ENCODE results near the gene SYNPO.

The SYNPO gene

DNA sequence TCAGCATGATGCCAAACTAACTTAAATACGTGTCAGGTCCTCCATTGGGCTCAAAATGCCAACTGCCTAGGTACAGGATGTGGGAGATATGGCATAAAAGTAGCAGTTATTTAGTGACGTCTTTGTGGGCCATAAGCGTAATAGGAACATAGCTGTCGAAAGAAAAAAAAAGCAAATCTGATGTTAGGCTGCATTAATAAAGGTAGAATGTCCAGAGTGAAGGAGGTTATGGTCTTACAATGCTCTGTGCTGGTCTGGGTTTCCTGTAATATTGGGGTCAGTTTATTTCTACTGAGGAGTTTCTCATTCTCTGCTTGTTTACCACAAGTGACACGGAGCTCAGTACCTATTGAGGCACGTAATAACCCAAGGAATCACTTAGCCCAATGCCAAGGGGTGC, 33.4 kb upstream of the SYNPO start:
- DNase-seq (ENCODE audit: low read depth in 2 of 2) = no peak

DNA sequence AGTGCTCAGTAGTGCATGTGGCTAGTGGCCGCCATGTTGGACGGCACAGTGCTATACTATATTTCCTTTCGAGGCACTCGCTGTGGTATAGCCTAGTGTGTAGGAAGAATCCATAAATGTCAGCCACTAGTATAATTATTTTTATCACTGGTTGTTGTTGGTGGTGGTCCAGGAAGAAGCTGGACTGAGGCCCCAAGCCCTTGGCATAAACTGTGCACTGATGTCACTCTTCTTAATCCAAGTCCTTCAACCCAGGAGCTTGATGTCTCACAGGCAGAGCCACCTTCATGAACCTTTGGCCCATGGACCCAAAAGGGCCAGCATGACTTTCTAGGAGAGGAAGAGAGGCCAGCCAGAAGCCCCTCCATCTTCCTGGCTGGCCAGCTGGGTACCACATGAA, 32.5 kb upstream of the SYNPO start:
- no peak for DNase-seq (ENCODE audit: low read depth in 2 of 2)

DNA sequence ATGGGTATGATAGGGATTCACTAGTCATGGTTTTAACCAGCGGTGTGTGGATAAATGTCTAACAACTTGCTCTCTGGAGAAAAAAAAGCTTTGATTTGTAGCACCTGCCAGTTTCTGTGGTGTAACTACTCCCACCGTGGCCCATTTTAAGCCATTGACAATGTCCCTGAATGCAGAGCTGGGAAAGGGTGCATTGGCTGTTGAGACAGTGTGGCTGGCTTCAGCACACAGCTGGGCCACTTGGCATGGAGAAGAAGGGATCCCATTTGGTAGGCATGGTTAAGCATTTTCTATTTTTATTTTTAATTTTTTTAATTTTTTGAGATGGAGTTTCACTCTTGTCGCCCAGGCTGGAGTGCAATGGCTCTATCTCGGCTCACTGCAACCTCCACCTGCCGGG, 31.5 kb upstream of the SYNPO start:
- no peak for DNase-seq (ENCODE audit: low read depth in 2 of 2)

DNA sequence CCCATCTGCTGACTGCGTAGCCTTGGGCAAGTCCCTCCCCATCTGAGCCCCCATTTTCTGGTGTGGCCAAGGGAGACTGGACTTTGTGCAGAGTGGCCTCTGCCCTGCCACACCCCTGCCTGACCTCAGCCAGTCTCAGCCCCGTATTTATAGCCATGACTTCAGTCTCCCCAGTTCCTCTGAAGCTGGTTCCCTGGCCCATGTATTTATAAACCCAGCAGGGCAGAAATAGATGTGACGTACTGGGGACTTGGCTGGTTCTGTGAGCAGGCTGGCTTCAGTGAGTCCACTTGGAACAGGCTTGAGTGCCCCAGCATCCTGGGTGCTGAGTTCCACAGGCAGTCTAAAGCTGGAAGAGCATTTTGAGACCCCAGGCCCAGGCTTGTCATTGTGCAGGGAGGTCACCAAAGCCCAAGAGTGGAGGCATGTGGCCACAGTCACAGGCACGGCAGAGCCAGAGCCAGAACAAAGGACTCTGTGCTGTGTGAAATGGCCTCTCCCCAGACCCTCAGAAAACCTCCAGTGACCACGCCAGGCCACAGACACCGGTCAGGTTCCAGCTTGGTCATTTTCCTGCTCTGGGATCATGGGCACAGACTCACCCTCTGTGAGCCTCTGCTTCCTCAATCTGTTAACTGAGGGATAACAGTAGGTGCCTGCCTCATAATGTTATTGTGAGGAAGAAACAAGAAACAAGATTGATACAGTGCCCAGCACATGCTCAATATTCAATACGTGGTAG, 30.4 kb upstream of the SYNPO start:
- DNase-seq (ENCODE audit: low read depth in 2 of 2) = no peak

DNA sequence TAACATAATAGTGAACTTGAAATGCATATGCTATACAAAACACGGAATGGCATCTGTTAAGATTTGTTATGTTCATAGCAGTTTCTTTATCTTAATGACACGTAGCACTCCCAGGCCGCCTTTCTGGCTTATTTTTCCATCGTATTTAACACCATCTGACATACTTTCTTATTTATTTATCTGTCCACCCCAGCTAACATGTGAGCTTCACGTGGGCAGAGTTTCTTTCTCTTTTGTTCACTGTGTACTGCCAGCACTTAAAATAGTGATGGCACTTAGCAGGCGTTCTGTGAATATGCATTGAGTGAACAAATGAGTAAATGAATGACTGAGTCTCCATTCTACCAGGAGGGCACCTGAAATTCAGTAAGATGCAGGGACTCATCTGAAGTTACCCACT, 29.4 kb upstream of the SYNPO start:
- DNase-seq (ENCODE audit: low read depth in 2 of 2) = no peak

DNA sequence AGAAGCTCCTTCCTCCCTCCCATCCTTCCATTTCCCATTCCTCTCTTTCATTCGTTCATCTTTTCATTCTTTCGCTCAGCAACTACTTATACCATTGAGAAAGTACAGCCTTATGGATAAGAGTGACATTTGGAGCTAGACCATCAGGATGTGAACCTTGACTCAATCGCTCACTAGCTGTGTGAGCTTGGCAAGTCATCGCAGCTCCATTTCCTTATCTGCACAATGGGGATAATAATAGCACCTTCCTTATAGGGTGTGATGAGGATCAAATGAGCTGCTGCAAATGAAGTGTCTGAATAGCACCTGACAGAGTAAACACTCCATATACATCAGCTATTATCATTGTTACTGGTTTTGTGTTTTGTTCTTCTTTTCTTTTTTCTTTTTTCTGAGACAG, 28.1 kb upstream of the SYNPO start:
- no peak for DNase-seq (ENCODE audit: low read depth in 2 of 2)

DNA sequence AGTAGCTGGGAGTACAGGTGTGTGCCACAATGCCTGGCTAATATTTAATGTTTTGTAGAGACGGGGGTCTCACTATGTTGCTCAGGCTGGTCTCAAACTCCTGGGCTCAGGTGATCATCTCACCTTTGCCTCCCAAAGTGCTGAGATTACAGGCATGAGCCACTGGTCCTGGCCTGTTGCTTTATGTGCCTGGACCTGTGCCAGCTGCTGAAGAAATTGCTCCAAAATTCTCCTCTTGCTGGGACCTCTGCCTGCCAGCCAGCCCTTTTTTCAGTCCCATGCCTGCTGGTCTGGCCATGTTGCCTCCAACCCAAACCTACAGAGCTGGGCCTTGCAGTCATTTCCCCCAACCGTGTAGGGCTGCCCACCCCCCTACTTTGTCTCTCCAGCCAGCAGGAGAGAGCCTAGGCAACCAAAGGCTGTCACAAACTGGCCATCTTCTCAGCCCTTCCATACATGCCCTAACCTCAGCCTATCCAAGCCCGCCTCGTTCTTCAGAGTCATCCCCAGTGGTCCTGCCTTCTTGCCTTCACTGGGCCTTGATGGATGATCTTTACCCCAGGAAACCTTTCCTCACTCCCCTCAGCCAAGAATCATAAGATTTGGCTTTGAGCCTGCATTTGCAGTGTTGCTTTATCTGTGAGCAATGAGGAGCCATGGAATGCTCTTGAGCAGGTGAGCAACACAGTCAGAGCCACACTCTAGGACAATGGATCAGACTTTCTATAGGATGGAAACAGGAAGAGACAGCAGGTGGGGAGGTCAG, 27.4 kb upstream of the SYNPO start:
- DNase-seq (ENCODE audit: low read depth in 2 of 2) = no peak

DNA sequence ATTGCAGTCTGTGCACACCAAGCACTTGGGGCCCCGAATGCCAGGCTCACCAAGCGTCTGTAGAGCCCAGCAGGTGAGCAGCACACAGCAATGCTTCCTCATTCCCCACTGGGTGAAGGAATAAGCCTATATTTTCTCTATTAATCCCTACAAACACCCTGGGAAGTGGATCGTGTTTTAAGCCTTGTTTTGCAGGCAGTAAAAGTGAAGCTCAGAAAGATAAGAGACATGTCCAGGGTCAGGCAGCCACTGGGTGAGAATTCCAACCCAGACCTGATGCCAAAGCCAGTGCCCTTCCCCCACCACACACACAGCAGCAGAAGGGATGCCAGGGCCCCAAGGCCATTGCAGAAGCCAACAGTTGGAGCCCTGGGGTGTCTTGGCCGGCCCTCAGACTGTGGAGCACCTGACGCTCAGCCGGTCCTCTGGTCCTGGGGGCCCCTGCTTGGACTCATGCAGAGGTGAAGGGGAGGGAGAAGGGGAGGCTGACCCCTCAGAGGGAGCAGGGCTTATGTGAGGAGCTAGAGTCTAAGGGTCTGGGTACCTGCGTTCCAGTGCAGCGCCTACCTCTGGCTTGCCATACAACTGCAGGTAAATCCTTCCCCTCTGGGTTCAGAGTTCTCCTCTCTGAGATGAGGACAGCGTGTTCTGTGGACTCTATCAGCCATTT, 26.3 kb upstream of the SYNPO start:
- DNase-seq (ENCODE audit: low read depth in 2 of 2) = no peak

DNA sequence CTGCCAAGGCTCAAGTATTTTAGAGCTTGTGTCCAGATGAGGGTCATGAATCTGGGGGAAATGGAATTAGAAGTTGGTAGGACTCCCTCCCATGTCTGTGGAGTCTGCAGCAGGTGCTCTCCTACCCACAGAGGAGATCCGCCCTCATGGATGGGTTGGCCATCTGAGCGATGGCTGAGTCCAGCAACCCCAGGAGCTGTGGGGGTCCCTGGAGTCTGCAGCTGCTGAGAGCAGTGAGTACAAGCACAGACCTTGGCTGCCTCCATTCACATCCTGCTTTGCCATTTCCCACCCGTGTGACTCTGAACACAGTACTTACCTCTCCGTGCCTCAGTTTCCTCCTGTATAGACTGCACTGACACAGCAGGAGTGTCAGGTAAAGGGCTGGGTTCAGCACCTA, 25.8 kb upstream of the SYNPO start:
- DNase-seq (ENCODE audit: low read depth in 2 of 2) = no peak

DNA sequence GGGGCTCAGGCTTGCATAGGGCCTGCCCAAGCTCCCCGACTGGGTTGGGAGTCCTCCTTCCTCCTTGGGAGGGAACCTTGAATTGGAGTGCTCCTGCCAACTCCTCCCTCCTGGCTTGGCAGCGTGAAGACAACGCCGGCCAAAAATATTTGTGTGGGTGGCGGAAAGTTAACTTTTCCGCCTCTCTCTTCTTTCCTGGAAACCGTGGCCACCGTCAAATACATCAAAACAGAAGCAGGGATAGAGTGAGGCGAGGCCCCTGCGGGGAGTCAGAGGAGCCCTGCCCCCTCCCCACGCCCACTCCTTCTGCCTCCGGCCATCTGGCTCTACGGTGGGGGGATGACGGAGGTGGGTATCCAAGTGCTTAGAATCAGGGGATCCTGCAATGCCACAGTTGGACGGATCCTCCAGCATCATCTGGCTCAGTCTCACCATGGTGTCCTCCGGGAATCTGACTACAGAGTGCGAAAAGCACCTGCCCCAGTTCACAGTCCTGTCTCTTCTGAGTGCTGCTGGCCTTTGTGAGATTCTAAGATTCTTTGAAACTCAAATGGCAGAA, 25.2 kb upstream of the SYNPO start:
- DNase-seq (ENCODE audit: low read depth in 2 of 2) = no peak

DNA sequence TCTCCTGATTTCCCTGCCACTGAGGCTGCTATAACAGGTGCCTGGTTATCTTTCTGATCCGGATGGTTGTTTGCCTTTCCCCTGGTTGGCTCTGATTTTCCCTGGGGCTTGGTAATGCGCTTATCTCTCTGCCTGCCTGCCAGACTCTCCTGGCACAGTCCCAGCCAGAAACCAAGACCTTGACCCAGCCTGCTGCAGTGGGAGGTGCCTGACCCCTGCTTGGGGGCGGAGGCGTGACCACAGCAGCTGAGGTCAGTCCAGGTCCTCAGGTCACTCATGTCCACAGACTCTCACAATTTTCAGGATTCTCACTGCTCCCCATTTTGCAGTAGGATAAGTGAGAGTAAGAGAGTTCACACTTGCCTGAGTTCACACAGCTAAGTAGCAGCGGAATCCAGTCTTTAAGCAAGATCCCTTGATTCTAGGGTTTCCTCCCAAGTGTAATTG, 24.4 kb upstream of the SYNPO start:
- no peak for DNase-seq (ENCODE audit: low read depth in 2 of 2)

DNA sequence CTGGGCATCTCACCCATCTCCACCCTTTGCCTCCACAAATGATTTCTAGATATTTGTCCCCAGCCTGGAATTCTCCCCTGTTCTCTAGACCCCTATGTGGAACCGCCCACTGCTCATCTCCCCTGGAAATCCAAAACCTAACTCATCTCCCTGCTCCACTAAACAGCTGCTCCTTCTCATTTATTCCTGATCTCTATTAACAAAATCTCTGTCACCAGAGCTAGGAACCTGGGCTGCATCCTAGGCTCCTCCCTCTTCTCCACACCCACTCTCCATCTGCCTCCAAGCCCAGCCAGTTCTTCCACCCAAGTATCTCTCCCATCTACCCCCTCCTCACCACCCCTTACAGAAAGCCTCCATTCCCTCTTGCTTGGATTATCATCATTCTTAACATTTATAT, 24.0 kb upstream of the SYNPO start:
- DNase-seq (ENCODE audit: low read depth in 2 of 2) = no peak

DNA sequence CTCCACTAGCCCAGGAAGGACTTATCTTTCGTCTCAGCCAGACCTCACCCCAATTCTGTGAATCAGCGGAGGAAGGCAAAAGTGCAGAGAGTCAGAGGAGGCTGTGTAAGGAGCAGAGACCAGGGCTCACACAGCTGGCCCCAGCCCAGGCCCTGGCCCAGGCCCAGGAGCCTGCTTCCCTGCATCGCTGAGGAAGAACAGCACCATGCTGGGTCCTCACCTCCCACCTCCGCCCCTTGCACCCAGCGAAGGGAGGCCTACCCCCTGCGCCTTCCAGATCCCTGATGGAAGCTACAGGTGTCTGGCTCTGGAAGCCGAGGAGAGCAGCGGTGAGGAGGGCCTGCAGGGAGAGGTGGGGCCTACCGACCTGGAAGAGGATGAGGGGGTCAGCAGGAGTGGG, 22.3 kb upstream of the SYNPO start:
- DNase-seq (ENCODE audit: low read depth in 2 of 2) = no peak

DNA sequence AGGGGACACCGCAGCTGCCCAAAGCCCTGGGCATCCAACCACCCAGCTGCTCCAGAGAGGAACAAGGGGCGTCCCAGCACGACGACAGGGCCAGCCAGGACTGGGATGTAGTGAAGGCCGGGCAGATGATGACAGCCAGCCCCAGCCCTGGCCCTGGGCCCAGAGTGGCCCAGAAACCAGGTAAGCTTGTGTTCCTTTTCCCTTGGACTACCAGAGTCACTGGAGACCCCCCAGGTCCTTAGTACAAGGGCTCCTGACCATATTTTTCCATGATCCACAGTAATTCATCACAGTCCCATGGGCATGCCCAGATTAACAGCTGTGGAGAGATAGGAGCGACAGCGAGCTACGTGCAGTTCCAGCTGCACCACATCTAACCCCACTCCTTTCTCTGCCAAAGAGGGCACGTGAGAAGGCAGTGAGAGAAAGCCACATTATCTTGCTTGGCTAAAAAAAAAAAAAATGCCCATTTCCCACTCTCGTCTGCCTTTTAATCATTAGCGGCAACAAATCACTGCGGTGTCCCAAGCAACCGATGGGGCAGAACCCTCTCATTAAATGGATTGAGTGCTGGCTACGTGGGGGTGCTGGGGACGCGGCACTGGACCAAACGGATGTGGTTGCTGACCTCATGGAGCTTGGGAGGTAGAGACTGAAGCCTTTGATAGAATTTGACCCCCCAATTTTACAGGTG, 21.7 kb upstream of the SYNPO start:
- no peak for DNase-seq (ENCODE audit: low read depth in 2 of 2)

DNA sequence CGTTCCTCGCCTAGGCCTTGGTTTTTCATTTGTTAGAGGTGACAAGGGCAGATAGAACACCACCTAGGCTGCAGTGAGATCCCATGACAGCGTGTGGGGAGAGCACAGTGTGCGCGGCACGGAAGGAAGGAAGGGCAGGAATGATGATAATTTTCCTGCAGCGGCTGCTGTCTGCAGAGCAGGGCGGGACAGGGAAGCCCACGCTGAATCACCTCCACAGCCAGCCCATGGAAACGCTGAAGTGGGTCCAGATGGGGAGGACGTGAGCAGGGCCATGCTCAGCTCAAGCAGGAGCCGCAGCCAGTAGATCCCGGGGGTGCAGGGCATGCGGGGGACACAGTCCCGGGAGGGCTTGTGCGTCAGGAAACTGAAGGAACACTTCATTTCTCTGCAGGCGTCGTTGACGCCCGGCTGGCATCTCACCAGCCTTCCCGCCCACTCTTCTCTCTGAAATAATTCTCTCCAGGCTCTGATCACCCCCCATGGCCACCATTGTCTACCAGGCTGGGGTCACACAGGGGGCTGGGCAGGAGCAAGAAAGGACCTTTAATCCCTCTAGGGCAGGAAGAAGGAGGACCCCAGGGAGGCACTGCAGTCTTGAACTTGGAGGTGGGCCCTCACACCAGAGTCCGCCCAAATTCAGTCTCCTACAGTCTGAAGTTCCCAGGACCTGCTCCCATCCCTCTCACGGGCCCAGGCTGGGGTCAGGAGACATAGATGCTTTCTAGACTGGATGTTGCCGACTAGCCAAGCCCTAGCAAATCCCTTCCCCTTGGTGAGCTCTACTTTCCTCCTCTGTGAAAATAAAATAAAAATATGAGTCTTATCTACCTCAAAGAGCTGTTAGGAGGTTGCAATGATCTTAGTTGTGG, 20.9 kb upstream of the SYNPO start:
- no peak for DNase-seq (ENCODE audit: low read depth in 2 of 2)

DNA sequence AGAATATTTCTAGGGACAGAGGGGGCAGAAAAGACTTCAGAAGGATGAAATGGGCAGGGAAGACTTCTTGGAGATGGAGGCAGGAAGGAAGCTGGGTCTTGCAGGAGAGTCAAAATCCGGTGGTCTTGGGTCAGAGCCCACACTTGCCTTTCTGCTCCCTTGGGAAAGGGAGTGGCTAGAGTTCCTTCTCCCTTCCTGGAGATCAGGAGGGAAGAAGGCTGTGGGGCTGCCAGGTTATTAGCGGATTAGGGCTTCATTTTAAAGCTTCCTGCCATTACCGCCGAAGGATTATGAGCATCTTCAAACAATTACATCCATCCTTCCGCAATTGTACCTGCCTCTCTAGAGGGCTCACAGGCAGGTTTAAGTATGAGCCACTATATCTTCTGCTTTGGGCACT, 19.2 kb upstream of the SYNPO start:
- DNase-seq (ENCODE audit: low read depth in 2 of 2) = no peak

DNA sequence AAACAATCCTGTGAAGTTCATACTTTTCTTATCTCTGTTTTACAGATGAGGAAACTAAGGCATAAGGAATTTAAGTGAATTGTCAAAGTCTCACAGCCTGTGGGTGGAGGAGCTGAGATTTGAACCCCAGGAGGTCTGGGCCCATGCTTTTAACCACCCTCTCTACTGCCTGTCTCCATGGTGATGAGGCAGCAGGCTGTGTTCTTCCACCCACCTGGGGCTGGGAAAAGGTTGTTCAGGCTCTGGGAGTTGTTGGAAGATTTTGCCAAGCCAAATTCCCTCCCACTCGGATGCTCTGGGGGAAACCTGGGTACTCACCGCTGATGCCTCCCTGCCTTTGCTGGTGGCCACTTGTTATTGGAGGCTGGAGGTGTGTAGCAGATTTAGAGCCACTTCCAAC, 18.3 kb upstream of the SYNPO start:
- DNase-seq (ENCODE audit: low read depth in 2 of 2) = no peak

DNA sequence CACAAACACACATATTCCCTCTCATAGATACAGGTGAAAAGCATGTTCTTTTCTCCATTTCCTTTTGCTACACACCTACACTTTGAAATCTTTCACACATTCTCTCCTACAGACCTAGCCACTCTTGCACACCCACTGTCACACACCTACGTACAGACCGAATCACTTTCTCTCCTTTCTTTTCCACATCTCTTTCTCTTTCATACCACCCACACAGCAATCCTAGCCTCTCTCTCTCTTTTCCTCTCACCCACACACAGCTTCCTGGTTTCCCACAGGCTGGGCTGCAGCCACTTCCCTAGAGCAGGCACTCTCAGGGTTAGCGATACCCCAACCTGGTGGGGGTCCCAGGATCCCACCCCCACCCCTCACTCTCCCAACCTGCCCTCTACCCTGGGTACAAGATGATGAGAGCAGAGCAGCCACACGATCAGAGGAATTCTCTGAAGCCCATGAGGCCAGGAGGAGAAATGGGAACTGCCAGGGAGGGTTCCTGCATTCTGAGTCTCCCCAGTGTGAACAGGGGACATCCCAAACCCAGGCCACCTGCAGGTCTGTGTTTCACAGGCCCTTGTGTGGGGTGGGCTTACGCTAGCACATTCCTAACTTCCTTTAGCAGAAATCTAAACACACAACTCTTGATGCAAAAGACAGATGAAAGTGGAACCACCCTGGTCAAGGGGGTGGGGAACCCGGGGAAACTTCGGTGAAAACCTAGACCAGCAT, 17.1 kb upstream of the SYNPO start:
- no peak for DNase-seq (ENCODE audit: low read depth in 2 of 2)

DNA sequence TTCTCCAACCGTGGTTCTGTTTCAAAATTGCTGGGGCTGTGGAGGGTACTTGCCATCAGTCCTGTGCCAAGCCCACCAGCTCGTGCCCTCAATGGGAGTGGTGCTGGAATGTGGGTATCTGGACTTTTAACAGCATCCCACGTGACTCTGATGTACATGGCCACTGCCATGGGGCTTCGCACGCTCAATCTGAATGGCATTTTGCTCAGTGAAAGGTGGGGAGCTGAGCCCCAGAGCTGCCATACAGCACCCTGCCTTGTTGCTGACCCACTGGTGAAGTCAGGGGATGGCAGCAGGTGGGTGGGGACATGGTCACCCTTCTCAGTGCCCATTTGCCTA, 16.6 kb upstream of the SYNPO start:
- no peak for DNase-seq (ENCODE audit: low read depth in 2 of 2)

Measured in stimulated activated CD4-positive, alpha-beta T cell treated with anti-CD3 and anti-CD28 coated beads, Interleukin-12 subunit alpha, Interleukin-12 subunit beta, amount 100 ng/mL, for 24 hours (primary cell).